D341Med (cell line): Measurements from ENCODE around the gene CNNM4.

Experiments
- DNase-seq: peaks from one replicate; pipeline ENCODE4 v3.0.0; 2012; ENCODE audit warnings: low spot score

The CNNM4 gene

DNA sequence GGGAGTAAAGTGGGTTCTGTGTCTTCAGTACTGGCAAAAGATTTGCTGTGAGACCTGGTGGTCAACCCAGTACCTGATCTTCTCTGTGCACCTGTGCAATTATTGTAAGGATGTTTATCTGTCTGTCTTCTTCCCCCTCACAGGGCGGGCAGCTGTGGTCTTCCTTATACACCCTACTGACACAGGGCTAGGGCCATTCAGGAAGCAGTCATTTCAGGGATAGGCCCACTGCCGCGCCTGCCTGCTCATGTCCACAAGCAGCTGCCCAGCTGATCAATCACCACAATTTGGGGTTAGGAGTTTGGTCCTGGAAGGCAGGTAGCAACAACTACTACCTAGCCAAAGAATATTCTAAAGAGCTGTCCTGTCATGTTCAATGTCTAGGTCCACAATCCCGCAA lies 1.2 kb upstream of the CNNM4 start:
- DNase-seq: no peak

DNA sequence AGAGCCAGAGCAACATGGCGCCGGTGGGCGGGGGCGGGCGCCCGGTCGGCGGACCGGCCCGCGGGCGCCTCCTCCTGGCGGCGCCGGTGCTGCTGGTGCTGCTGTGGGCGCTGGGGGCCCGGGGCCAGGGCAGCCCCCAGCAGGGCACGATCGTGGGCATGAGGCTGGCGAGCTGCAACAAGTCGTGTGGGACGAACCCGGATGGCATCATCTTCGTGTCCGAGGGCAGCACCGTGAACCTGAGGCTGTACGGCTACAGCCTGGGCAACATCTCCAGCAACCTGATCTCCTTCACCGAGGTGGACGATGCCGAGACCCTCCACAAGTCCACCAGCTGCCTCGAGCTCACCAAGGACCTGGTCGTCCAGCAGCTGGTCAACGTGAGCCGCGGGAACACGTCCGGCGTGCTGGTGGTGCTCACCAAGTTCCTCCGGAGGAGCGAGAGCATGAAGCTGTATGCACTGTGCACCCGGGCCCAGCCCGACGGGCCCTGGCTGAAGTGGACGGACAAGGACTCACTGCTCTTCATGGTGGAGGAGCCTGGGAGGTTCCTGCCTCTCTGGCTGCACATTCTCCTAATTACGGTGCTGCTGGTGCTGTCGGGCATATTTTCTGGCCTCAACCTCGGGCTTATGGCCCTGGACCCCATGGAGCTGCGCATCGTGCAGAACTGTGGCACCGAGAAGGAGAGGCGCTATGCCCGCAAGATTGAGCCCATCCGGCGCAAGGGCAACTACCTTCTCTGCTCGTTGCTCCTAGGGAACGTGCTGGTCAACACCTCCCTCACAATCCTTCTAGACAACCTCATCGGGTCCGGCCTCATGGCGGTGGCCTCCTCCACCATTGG lies 507 bp downstream of the CNNM4 start:
- no peak for DNase-seq

DNA sequence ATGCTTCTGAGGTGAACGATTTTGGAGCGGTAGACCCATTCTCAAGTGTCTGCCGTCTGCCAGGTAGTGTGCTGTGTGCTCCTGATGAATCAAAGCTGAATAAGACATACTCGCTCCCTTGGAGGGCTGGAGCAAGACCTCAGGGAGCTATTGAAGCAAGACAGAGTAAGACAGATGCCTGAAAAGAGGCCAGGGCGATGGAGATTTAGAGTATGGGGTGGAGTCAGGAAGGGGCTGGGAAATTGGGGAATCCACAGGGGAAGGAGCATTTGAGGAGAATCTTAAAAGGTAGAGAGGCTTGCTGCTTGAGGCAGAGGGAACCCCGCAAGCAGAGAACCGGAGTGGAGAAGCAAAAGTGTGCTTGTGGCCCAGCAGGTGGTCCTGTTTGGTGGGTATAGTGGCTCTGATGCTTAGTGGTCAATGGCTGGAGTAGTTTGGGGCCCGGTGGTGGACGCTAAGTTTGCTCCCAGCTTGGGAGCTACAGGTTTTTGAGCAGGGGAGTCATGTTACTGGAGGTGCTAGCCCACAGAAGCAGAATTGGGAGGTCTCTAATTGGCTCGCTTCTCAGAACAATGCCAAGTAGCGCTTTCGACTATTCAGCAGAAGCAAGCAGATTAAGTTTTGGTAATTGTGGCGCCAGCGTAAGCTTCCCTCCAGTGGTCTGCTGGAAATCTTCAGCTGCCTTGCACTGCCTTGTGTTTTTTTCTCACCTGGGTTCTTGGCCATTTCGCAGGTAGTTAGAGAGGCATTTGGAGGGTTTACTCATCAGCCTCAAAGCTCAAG lies 2.0 kb downstream of the CNNM4 start:
- DNase-seq: peak; percentile 43

DNA sequence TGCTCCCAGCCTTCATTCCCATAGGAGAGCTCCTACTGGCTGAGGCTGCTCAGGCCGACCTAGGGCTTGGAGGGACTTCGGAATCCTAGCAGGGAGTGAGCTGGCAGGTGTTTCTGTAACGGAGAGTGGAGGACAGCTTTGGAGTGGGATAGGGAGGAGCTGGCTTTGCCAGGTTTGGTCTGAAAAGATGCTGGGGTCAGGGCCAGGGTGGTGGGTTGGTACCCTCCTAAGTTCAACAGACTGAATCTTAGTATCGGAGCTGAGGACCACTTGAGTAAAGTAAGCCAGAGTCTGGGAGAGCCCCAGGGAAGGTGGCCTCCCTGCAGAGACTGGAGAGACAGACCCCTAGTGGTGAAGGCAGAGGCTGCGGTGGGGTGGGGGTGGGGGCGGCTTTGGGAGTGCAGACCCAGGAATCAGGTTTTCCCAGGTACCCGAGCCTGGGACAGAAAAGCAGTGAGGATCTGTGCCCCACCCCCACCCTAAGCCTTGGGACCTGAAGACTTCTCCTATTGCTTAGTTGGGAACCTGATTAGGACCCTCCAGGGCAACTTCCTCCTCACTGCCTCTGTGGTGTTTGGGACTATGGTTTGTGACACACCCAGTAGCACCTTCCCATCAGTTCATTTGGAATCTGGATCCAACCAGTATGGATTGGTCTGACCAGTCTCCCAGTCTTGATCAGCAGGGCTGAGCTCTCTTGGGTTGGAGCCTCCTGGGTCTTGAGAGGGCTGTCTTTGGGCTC lies 3.0 kb downstream of the CNNM4 start:
- peak; percentile 75 for DNase-seq

DNA sequence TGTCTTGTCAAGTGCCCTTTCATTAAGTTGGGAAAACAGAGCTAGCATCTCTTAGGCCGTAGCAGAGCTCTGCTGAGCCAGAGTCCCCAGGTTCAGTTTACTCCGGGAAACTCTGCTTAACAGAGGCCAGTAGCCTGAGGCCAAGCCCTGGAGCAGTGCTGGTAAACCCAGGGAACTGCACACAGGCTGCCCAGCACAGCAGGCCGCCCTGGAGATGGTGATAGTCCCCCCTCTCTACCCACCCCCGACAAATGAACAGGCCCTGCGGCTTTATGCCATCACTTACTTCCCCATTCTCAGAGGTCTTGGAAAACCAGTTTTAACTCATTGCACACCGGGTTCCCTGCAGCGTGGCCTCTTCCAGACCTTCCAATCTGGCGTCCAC lies 3.5 kb downstream of the CNNM4 start:
- DNase-seq: no peak

DNA sequence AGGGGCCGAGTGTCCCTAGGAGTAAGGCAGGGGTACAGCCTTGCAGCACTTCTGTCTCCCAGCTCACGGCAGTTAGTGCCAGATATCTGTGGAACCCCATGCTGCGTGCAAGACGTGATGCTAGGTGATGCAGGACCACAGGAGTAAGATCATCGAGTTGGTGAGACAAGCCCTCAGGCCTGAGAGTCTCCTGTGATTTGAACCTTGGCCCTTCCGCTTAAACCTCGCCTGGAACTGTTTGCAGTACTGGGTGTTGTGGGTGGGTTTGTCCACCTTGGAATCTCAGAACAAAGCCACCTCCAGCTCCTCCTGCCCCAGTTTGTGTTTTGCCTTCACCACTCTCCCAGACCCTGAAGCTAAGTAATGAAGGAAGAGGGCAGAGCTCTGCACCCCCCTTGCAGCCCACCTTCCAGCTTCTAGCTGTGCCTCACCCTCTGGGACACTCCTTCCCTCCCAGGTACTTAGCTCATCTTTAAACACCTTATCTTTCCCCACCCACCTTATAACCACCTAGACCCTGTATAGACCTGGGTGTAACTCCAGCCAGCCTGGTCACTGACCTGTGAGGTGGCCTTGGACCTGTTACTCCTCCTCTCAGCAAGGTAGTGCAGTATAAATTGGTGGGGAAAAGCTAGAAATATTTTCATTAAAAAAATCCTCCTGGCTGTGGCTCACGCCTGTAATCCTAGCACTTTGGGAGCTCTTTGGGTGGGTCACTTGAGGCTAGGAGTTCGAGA lies 6.6 kb downstream of the CNNM4 start:
- no peak for DNase-seq

DNA sequence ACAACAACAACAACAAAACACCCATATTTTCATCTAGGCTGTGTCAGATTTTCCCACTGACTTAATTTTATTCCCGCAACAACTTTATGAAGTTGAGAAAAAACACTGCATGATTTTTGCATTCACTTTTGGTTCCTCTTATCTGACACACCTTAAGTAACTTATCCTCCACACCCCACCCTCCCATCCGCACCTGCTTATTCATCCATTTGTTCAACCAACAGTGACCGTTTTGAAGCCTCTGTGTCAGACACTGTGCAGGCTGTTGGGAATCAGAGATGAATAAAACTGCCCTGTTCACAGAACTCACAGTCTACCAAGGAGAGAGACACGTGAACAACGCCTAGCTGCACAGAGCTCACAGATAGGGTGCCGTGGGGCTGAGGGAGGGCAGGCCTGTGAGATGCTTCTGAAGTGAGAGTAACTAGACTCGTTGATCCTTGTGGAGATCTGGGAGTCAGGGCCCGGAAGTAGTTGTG lies 7.4 kb downstream of the CNNM4 start:
- no peak for DNase-seq

DNA sequence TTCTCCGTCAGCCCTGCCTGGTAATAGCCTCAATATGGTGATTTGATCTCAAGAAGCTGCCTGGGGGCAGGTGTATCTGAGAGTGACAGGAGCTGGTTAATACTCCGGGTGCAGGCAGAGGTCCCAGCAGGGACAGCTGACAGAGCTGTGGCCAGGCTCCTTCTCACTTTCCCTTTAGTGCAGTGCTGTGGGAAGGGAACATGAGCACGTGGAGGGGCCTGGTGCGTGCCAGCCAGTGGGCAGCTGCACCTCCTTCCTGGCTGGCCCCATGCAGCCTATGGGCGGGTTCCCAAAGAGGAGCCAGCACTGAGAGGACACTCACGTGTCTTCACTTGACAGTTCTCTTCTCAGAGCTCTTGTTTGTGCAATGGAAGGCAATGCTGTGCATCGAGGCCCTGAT lies 9.1 kb downstream of the CNNM4 start:
- no peak for DNase-seq

DNA sequence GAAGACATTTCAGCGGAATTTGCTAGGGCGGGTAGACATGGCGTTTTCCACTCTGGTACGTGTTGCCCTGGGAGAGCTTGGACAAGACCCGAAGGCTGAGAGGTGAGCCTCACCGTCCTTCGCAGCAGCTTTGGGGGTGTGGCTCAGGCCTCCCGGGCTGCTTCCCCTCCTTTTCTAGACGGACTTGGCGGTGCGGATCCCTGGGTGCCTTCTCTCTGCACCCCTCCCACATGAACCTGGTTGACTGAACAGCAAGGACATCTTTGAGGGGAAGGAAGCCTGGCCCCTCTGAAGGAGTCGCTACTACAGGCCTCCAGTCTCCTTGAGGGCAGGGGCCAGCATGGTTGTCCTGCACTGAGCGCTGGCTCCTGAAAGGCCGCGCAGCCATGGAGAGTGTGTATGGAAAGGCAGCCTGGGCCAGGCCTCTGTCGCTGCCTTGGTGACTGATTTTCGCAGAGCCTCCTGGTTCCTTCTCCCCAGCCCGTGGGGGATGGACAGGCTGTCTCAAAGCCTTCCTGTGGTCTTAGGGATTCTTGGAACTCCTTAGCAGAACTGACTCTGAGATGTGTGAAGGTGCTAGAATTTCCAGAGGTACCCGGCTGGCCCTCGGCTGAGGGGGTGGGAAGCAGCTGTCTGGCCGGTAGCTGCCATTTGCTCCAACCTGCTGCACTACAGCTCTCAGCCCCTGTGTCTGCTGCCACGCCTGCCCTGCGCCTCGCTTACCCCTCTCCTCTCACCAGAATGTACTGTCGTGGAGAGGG lies 9.9 kb downstream of the CNNM4 start:
- DNase-seq: no peak

DNA sequence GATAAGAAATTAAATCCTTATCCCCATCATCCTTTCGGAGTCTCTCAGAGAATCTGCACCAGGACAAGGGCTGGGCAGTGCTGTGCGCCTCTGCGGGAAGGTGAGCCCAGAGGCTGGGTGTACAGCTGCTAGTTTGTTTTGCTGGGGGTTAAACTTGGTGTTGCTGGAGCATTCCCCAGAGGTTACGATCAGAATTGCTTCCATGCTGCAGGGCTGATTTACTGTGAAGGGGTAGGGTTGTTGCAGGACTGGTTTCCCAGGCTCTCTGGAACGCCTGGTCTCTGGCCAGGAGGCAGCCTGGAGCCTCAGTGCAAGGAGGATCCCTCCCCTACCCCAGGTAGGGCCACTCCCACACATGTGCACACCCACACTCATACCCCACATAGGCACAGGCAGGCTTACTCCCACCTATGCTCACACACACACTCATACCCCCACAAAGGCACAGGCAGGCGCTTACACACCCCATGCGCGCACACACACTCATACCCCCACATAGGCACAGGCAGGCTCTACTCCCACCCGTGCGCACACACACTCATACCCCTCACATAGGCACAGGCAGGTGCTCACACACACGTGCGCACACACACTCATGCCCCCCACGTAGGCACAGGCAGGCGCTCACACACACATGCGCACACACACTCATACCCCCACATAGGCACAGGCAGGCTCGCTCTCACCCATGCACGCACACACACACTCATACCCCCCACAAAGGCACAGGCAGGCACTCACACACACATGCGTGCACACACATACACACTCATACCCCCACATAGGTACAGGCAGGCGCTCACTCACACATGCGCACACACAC lies 11.3 kb downstream of the CNNM4 start:
- DNase-seq: no peak

DNA sequence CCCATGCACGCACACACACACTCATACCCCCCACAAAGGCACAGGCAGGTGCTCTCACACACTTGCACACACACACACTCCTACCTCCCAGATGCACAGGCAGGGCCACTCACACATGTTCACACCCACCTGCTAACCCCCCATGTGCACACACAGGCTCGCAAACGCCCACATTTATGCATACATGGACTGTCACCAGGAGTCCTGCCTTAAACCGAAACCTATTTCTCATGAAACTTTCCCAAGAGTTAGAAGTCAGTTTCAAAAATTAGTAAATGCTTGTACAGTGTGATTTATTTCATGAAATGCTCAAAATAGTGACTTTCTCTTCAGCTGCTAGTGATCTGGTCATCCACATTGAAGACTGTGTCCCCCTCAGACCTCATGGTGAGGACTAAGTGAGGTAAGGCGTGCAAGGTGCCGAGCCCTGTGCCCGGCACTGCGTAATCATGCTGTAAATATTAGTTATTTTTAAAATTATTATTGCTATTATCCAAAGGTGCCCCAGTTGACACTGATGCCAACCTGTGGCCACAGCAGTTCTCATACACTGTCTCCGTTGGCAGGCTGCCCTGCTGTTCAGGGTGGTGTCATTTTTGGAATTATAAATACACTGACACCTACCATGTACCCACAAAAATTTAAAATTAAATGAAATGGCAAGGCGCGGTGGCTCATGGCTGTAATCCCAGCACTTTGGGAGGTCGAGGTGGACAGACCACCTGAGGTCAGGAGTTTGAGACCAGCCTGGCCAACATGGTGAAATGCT lies 12.4 kb downstream of the CNNM4 start:
- no peak for DNase-seq

DNA sequence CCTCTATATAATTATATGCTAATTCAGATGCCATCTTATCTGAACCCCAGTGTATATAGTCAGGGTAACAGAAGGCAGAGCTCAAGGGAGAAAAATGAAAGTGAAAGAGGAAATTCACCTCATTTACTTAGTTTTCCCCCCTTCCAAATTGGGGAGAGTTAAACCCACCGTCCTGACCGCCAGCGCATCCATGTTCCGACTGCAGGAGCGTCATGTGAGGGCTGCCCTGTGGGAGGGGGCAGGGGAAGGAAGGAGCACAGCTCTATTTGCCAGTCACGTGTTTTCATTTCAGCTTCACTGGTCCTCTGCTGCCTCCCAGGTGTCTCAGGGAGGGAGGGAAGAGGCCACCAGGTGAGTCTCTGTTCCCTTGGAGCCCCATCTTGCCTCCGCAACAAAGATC lies 13.2 kb downstream of the CNNM4 start:
- no peak for DNase-seq

DNA sequence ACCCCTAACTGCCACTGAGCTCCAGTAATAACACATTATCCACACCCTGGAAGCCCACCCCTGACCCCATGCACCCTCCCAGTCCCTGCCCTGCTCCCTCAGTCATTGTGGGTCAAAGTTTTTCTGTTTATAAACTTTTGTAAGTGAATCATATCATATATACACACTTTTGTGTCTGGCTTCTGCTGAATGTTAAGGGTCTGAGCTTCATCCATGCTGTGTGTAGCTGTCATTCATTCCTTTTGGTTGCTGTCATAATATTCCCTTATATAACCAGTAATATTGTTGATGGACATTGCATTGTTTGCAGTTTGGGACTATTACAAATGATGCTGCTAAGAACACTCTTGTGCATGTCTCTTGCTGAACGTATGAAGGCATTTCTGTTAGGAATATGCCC lies 14.5 kb downstream of the CNNM4 start:
- no peak for DNase-seq

DNA sequence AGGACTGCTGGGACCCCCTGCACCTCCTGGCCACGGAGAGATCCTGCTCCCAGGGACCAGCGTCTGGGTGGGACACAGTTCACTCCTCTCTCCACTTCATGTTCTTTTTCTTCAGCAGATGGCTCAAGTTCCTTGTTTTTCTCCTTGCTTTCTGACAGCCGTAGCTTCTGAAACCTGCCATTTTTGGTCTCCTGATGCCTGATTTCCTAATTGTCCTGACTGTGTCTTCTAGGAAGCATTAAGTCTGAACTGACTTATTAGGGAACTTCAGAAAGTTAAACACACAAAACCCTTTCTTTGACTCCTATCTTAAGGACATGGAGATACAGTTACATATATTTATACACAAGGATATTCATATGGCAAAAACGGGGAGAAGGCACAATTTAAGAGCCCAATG lies 22.7 kb downstream of the CNNM4 start:
- DNase-seq: no peak

DNA sequence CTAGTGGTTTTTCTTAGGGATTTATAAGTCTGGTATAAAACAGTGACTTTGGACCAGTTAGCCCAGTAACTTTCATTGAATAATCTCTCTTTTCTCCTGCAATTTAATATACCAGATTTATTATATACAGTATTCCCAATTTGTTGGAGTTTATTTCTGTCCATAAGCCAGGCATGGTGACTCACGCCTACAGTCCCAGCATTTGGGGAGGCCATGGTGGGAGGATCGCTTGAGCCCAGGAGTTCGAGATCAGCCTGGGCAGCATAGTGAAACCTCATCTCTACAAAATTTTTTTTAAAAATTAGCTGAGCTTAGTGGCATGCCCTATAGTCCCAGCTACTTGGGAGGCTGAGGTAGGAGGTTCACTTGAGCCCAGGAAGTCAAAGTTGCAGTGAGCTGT lies 26.7 kb downstream of the CNNM4 start:
- DNase-seq: no peak

DNA sequence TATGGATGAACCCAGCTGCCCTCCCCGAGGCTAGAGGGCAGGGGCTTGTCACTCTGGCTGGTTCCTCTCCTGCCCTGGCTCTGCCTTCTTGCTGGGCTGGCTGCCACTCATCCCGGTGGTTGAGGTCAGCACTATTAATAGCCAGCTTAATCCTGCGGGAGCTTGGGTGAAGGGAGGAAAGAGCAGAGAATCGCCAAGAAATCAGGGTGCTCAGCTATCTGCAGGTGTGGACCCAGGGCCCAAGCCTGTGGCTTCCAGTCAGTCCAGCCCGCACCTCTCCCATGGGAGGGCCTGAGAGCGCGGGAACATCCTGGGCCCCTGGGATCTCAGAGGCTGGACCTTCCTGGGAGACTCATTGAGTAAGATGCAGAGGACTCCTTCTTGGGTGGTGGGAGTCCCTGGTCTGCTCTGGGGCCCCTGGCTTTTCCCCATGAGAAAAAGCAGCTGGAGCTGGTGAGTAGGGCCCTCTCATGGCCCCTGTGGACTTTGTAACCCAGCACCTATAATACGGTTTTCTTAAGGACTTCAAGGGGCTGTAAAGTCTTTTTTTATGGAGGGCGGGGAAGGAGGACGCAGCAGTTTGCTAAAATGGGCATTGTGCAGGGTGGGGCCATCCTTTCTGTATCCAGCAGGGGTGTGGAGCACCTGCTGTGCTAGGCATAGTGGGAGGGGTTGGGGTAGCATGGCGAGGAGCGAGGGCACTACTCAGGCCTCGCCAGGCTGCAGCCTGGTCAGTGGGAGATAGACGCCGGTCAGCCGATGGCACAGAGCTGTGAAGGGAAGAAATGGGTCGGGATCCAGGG lies 27.9 kb downstream of the CNNM4 start:
- DNase-seq: peak; percentile 51

DNA sequence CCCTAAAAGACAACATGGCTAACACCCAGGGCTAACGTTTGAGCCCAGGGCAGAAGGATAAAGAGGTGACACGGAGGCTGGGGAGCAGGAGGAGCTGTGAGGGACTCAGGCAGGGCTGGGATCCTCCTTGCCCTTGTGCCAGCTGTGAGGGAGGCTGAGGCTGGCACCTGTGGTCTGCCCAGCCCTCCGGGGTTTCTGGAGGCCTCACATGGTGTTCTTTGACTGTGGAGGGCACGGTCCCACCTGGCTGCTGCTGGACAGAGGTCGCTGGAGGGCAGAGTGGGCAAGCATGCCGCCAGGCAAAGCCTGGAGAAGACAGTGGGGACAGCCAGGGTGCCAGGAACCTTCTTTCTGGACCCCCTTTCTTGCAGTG lies 28.5 kb downstream of the CNNM4 start:
- no peak for DNase-seq
